Right atrium auricular region (tissue), 2 donors: ENCODE data around the gene ACOX1. TPM values are rescaled to one million over a fixed set of nuclear protein-coding genes. Genes with fewer than 3 reads are reported as not detected.

Source experiments
- DNase-seq: peaks from one replicate; pipeline ENCODE4 v3.0.0-alpha.2; 2019; ENCODE audit warnings: low spot score
- H3K27ac ChIP-seq, 2 donors: fragments of 200-600 bp; sonication (generic); 1 replicate in 1 of 2; 2 replicates in 1 of 2; pipeline ENCODE4 v1.5.1; 2016 to 2019
- H3K27me3 ChIP-seq, 2 donors: fragments of 200-600 bp; sonication (generic); one replicate each; pipeline versions ENCODE4 v1.5.1 to v1.6.0; 2017 to 2019
- H3K36me3 ChIP-seq: fragments of 200-600 bp; sonication (generic); one replicate; pipeline ENCODE4 v1.5.1; 2016
- H3K4me1 ChIP-seq, 2 donors: fragments of 200-600 bp; sonication (generic); one replicate each; pipeline versions ENCODE4 v1.5.1 to v1.6.0; 2017 to 2019
- H3K4me3 ChIP-seq, 2 donors: fragments of 200-600 bp; sonication (generic); 1 replicate in 1 of 2; 2 replicates in 1 of 2; pipeline ENCODE4 v1.5.1; 2017 to 2019; ENCODE audit warnings: mild to moderate bottlenecking in 1 of 2, moderate library complexity in 1 of 2
- H3K9me3 ChIP-seq, 2 donors: fragments of 200-600 bp; sonication (generic); one replicate each; pipeline ENCODE4 v1.5.1; 2019
- total RNA-seq, 2 donors: library from RNA; depleted of rRNA; stranded (reverse); fragments of >200 nt; gene quantifications; one replicate each; pipeline ENCODE4 v1.1.0, GENCODE V29; 2016
- TF ChIP-seq, protein P1 (sequence below), 2 donors: fragments of 200-600 bp; sonication (generic); IDR thresholded peaks; one replicate each; pipeline ENCODE4 v1.5.1; 2019; ENCODE audit warnings: antibody characterized with exemption in 2 of 2

ACOX1 gene
- total RNA-seq, 2 donors from 2014 or later, result 49.6 to 67.4 TPM

DNA sequence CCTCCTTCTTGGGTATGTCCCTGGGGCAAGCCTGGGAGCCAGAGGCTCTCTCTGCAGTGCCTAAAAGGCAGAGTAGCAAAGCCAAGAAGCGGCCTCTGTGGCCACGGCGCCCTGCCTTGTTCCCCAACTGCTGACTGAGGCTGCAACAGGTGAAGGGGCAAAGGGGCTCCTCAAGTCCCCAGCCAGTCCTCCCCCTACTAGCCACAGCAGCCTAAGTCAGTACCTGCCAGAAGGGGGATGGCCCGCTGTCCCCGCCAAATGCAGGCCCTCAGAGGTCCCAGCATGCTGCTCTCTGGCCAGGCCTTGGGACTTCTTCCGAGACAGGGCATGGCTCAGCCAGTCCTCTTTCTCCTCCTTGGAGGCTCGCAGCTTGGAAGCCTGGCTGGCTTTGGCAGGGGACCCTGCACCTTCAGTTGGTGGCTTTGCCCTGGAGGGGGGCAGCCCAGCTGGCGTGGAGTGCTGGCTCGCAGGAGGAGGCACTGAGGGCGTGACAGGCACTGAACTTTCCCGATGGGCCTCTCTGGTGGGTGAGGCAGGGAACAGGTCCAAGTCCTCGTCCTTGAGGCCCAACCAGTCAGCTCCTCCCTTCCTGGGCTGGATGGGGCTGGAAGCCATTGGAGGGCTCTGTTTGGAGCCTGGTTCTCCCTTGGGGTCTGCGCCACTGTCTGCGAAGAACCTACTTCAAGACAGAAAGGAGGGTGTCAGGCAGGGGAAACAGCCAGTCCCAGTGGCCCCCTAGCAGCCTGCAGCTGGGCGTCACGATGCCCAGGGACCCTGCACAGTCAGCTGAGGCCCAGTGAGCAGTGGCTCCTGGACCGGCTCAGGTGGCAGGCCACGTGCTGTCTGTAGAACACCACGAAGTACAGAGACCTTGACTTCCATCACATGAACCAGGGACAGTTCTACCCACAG is 55.7 kb downstream of the ACOX1 start:
- H3K4me1 ChIP-seq, result peaks cover 0 to 14% of the 10 kb centered on the region in 2 donors
- no peaks in the 10 kb centered on the region for H3K36me3 ChIP-seq
- H3K27ac ChIP-seq, result no peak overlapping the region
- H3K9me3 ChIP-seq, result no peaks in the 10 kb centered on the region
- TF ChIP-seq, protein P1, sequence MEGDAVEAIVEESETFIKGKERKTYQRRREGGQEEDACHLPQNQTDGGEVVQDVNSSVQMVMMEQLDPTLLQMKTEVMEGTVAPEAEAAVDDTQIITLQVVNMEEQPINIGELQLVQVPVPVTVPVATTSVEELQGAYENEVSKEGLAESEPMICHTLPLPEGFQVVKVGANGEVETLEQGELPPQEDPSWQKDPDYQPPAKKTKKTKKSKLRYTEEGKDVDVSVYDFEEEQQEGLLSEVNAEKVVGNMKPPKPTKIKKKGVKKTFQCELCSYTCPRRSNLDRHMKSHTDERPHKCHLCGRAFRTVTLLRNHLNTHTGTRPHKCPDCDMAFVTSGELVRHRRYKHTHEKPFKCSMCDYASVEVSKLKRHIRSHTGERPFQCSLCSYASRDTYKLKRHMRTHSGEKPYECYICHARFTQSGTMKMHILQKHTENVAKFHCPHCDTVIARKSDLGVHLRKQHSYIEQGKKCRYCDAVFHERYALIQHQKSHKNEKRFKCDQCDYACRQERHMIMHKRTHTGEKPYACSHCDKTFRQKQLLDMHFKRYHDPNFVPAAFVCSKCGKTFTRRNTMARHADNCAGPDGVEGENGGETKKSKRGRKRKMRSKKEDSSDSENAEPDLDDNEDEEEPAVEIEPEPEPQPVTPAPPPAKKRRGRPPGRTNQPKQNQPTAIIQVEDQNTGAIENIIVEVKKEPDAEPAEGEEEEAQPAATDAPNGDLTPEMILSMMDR (IDR thresholded peaks at IDR 0.05), result no peak
- no peak for DNase-seq
- H3K4me3 ChIP-seq, result no peak overlapping the region
- H3K27me3 ChIP-seq, result no peaks in the 10 kb centered on the region

DNA sequence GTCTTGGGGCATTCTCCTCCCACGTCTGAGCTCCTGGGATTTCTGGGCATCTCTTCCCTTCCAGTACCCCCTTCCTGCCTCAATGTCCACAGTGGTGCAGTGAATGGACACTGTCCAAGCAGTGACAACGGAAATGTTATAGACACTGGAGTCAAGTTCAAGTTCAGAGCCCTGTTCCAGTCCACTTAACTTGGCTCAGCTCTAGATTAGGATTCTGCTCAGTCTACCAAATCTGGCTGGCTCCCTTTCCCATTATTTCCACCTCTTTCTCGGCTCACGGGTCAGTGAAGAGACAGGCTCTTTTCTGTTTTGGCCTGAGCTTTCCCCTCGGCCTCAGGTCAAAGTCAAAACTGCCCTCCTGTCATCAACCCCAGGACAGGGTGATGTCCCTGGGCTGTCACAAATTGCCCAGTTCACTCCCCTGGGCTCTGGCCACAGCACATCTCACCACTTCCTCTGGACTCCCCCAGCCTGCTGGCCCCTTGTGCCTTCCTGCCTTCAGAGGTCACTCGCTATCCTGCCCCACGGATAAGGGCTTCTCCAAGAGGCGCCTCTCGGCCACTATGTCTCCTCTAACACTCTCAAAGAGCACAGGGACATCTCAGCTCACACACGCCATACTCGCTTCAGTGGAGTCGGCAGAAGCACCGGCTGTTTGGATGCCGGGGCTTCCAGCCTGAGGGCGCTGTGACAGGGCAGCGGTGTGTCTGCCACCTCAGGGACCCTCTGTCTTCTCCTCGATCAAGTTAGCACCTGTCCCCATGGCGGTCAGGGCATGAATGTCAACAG is 56.6 kb downstream of the ACOX1 start:
- H3K4me1 ChIP-seq, result peaks cover 0 to 14% of the 10 kb centered on the region in 2 donors
- no peaks in the 10 kb centered on the region for H3K9me3 ChIP-seq
- no peaks in the 10 kb centered on the region for H3K27me3 ChIP-seq
- DNase-seq, result no peak
- TF ChIP-seq, protein P1 (IDR thresholded peaks at IDR 0.05), result no peak
- no peak overlapping the region for H3K4me3 ChIP-seq
- no peaks in the 10 kb centered on the region for H3K36me3 ChIP-seq
- H3K27ac ChIP-seq, result no peak overlapping the region

DNA sequence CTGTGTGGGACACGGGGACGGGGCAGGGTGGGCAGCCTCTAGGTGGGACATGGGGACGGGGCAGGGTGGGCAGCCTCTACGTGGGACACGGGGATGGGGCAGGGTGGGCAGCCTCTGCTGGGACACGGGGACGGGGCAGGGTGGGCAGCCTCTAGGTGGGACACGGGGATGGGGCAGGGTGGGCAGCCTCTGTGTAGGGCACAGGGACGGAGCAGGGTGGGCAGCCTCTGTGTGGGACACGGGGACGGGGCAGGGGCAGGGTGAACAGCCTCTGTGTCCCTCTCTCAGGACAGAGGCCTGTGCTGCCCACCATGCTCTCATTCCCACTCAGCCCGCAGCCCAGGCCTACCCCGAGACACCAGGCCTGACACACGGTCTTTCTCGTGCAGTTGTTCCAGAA is 57.4 kb downstream of the ACOX1 start:
- DNase-seq, result no peak
- TF ChIP-seq, protein P1 (IDR thresholded peaks at IDR 0.05), result no peak
- Histone ChIP-seq H3K27ac (no peak overlapping the region), H3K36me3 (no peaks in the 10 kb centered on the region), H3K4me1 (peaks cover 0 to 14% of the 10 kb centered on the region in 2 donors), H3K9me3 (no peaks in the 10 kb centered on the region), H3K4me3 (no peak overlapping the region), H3K27me3 (no peaks in the 10 kb centered on the region)

DNA sequence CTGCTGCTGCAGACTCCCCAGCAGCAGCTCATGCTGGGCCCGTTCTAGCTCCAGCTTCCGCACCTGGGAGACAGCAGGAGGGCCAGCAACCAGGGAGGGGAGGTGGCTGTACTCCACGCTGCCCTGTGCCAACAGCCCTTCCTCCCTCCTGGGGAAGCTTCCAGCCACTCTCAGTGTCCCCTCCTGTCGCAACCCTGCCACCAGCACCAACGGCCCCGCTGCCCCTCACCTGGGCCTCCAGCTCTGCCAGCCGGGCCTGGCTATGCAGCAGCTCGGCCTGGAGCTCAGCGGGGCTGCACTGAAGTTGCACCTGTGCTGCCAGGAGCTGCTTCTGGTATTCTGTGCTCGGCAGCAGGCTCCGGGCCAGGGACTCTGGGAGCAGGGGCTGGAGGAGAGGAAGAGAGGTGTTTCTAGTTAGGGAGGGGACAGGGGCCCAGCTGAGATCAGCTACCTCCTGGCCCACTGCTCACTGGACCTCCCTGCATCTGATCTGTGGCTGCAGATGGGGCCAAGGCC is 58.9 kb downstream of the ACOX1 start:
- Histone ChIP-seq H3K27ac (no peak overlapping the region), H3K9me3 (no peaks in the 10 kb centered on the region), H3K36me3 (no peaks in the 10 kb centered on the region), H3K4me3 (no peak overlapping the region), H3K4me1 (peaks cover 0 to 14% of the 10 kb centered on the region in 2 donors), H3K27me3 (no peaks in the 10 kb centered on the region)
- no peak for DNase-seq
- TF ChIP-seq, protein P1 (IDR thresholded peaks at IDR 0.05), result no peak

DNA sequence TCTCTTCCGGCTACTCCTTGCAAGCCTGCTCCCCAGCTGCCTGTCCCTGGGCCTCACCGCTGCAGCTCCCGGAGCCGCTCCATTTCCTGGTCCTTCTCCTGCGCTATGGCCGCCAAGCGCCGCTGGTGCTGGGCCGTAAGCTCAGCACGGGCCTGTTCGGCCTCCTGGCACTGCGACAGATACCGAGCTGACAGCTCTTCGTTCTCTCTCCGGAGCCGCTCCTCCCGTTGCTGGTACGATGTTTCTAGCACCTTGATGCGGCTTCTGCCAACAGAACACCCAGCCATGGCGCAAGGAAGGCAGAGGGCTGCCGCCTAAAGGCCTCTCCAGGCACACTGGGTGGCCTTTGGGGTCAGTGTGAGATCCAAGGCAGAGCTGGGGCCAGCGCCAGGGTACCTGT is 59.4 kb downstream of the ACOX1 start:
- Histone ChIP-seq H3K36me3 (no peaks in the 10 kb centered on the region), H3K27me3 (no peaks in the 10 kb centered on the region), H3K4me1 (peaks cover 0 to 14% of the 10 kb centered on the region in 2 donors), H3K9me3 (no peaks in the 10 kb centered on the region), H3K4me3 (no peak overlapping the region), H3K27ac (no peak overlapping the region)
- TF ChIP-seq, protein P1 (IDR thresholded peaks at IDR 0.05), result no peak
- no peak for DNase-seq
